ENCODE results near the gene FRY. TPM values are rescaled to one million over a fixed set of nuclear protein-coding genes. Genes with fewer than 3 reads are reported as not detected.
"Not testable (repeated sequence)": the region's sequence is repeated elsewhere in the genome, so short reads cannot be mapped to it uniquely, and the experiment has no call there.

The FRY gene
- total and polyA plus RNA-seq, 4 donors, result 6.2 to 31.2 (median 12.7) TPM

- Histone ChIP-seq H3K27me3 (ENCODE audit: control insufficient read depth in 4 of 4, insufficient read depth in 4 of 4, low read length in 3 of 4) (no peaks in the 10 kb centered on the region), H3K4me3 (ENCODE audit: low read depth in 1 of 3, low read length in 3 of 3) (no peak overlapping the region), H3K27ac (ENCODE audit: low read depth in 1 of 2, low read length in 2 of 2) (no peak overlapping the region), H3K36me3 (ENCODE audit: control insufficient read depth in 4 of 4, insufficient read depth in 3 of 4, low read depth in 1 of 4, low read length in 3 of 4) (no peaks in the 10 kb centered on the region), H3K4me1 (ENCODE audit: control insufficient read depth in 4 of 4, insufficient read depth in 4 of 4, low read length in 3 of 4) (no peaks in the 10 kb centered on the region), H3K9me3 (ENCODE audit: control insufficient read depth in 4 of 4, low read length in 3 of 4) (no peaks in the 10 kb centered on the region), H3K9ac (ENCODE audit: low read depth in 1 of 2, low read length in 2 of 2) (no peak overlapping the region)
- DNase-seq (ENCODE audit: low spot score), result no peak
- TF ChIP-seq ZBTB33 (IDR thresholded peaks at IDR 0.05) (no peak), ATF3 (IDR thresholded peaks at IDR 0.05) (no peak), MAX (IDR thresholded peaks at IDR 0.05) (no peak), FOXA1 (IDR thresholded peaks at IDR 0.05) (no peak), JUND (IDR thresholded peaks at IDR 0.05) (no peak), NR2F2 (IDR thresholded peaks at IDR 0.05) (no peak), RAD21 (IDR thresholded peaks at IDR 0.05) (no peak)
These were observed 24.7 kb downstream of the FRY start for GRCh38 chr13:32056316-32056715.

GRCh38 chr13:32057325-32057724, 25.8 kb downstream of the FRY start:
- not testable (repeated sequence) for DNase-seq (ENCODE audit: low spot score); H3K9me3 ChIP-seq (ENCODE audit: control insufficient read depth in 4 of 4, low read length in 3 of 4); H3K27ac ChIP-seq (ENCODE audit: low read depth in 1 of 2, low read length in 2 of 2); H3K9ac ChIP-seq (ENCODE audit: low read depth in 1 of 2, low read length in 2 of 2); H3K4me1 ChIP-seq (ENCODE audit: control insufficient read depth in 4 of 4, insufficient read depth in 4 of 4, low read length in 3 of 4); H3K36me3 ChIP-seq (ENCODE audit: control insufficient read depth in 4 of 4, insufficient read depth in 3 of 4, low read depth in 1 of 4, low read length in 3 of 4); H3K4me3 ChIP-seq (ENCODE audit: low read depth in 1 of 3, low read length in 3 of 3); H3K27me3 ChIP-seq (ENCODE audit: control insufficient read depth in 4 of 4, insufficient read depth in 4 of 4, low read length in 3 of 4)
- 92% methylated on average over 6 of the region's 6 CpGs for WGBS

GRCh38 chr13:32059511-32059984, 28.0 kb downstream of the FRY start:
- TF ChIP-seq RXRA (IDR thresholded peaks at IDR 0.05) (no peak), GABPA (IDR thresholded peaks at IDR 0.05 in 1 of 2, conservative IDR thresholded peaks at IDR 0.05 in 1 of 2) (no peak), NR2F2 (IDR thresholded peaks at IDR 0.05) (no peak), FOXA1 (IDR thresholded peaks at IDR 0.05) (no peak), EGR1 (IDR thresholded peaks at IDR 0.05; ENCODE audit: low read depth in 2 of 2) (no peak), RAD21 (IDR thresholded peaks at IDR 0.05) (no peak), HNF4A (conservative IDR thresholded peaks at IDR 0.05) (no peak)
- no peak overlapping the region for H3K4me3 ChIP-seq (ENCODE audit: low read depth in 1 of 3, low read length in 3 of 3)
- no peak for DNase-seq (ENCODE audit: low spot score)
- H3K4me1 ChIP-seq (ENCODE audit: control insufficient read depth in 4 of 4, insufficient read depth in 4 of 4, low read length in 3 of 4), result no peaks in the 10 kb centered on the region
- H3K27ac ChIP-seq (ENCODE audit: low read depth in 1 of 2, low read length in 2 of 2), result no peak overlapping the region
- H3K36me3 ChIP-seq (ENCODE audit: control insufficient read depth in 4 of 4, insufficient read depth in 3 of 4, low read depth in 1 of 4, low read length in 3 of 4), result no peaks in the 10 kb centered on the region
- H3K9me3 ChIP-seq (ENCODE audit: control insufficient read depth in 4 of 4, low read length in 3 of 4), result no peaks in the 10 kb centered on the region
- H3K27me3 ChIP-seq (ENCODE audit: control insufficient read depth in 4 of 4, insufficient read depth in 4 of 4, low read length in 3 of 4), result no peaks in the 10 kb centered on the region
- H3K9ac ChIP-seq (ENCODE audit: low read depth in 1 of 2, low read length in 2 of 2), result no peak overlapping the region
- WGBS, result 85% methylated on average over 2 of the region's 2 CpGs

- no peak for DNase-seq (ENCODE audit: low spot score)
- H3K4me3 ChIP-seq (ENCODE audit: low read depth in 1 of 3, low read length in 3 of 3), result no peak overlapping the region
- H3K36me3 ChIP-seq (ENCODE audit: control insufficient read depth in 4 of 4, insufficient read depth in 3 of 4, low read depth in 1 of 4, low read length in 3 of 4), result no peaks in the 10 kb centered on the region
- H3K4me1 ChIP-seq (ENCODE audit: control insufficient read depth in 4 of 4, insufficient read depth in 4 of 4, low read length in 3 of 4), result no peaks in the 10 kb centered on the region
- H3K9ac ChIP-seq (ENCODE audit: low read depth in 1 of 2, low read length in 2 of 2), result no peak overlapping the region
- no peaks in the 10 kb centered on the region for H3K9me3 ChIP-seq (ENCODE audit: control insufficient read depth in 4 of 4, low read length in 3 of 4)
- 84% methylated on average over 5 of the region's 5 CpGs for WGBS
- no peak overlapping the region for H3K27ac ChIP-seq (ENCODE audit: low read depth in 1 of 2, low read length in 2 of 2)
- H3K27me3 ChIP-seq (ENCODE audit: control insufficient read depth in 4 of 4, insufficient read depth in 4 of 4, low read length in 3 of 4), result no peaks in the 10 kb centered on the region
- TF ChIP-seq MAX (IDR thresholded peaks at IDR 0.05), result no peak
- TF ChIP-seq RAD21 (IDR thresholded peaks at IDR 0.05), result no peak
- no peak for TF ChIP-seq HNF4G (IDR thresholded peaks at IDR 0.05)
- no peak for TF ChIP-seq FOXA1 (IDR thresholded peaks at IDR 0.05)
- no peak for TF ChIP-seq RXRA (IDR thresholded peaks at IDR 0.05)
- TF ChIP-seq REST (IDR thresholded peaks at IDR 0.05), result no peak
- TF ChIP-seq CTCF (IDR thresholded peaks at IDR 0.05; ENCODE audit: low read depth, low read length, missing input control), result no peak
- TF ChIP-seq EGR1 (IDR thresholded peaks at IDR 0.05; ENCODE audit: low read depth in 2 of 2), result no peak
- no peak for TF ChIP-seq ATF3 (IDR thresholded peaks at IDR 0.05)
These were observed 28.9 kb downstream of the FRY start for GRCh38 chr13:32060401-32060878.
